GM12878 (cell line): ENCODE results near the gene HEXIM2. TPM values are rescaled to one million over a fixed set of nuclear protein-coding genes. Genes with fewer than 3 reads are reported as not detected.
"Not testable (repeated sequence)": the region's sequence is repeated elsewhere in the genome, so short reads cannot be mapped to it uniquely, and the experiment has no call there.

Source experiments
- ATAC-seq: fragments of 200-7000 bp; cut with Tn5 transposase; 3 replicates; pipeline ENCODE4 v1.9.1; 2020; ENCODE audit warnings: mild to moderate bottlenecking, moderate library complexity
- BruUV-seq: library from RNA; stranded (reverse); fragments of 400-500 nt; replicated peaks from 2 replicates; lab custom pipeline; 2021; lab: Mats Ljungman, UMichigan
- CTCF ChIA-PET: fragments of 300-600 bp; sonication (Branson Sonifier 250); formaldehyde crosslinking; extraction: SDS; loops from one replicate; lab custom pipeline; 2021; ENCODE audit warnings: inconsistent platforms; lab: Yijun Ruan, JAX
- POLR2A ChIA-PET: fragments of 350-600 bp; formaldehyde crosslinking; extraction: SDS; loops from one replicate; lab custom pipeline; 2021; ENCODE audit warnings: inconsistent platforms; lab: Charles Lee
- RAD21 ChIA-PET: fragments of 300-600 bp; sonication (Branson Sonifier 250); formaldehyde crosslinking; loops from one replicate; lab custom pipeline; 2023; ENCODE audit warnings: antibody characterized with exemption; ENCODE audit not compliant: unreplicated experiment; lab: Charles Lee
- SMC1A ChIA-PET: fragments of 300-600 bp; sonication (Branson Sonifier 250); formaldehyde crosslinking; loops from one replicate; lab custom pipeline; 2023; ENCODE audit not compliant: unreplicated experiment, uncharacterized antibody; lab: Charles Lee
- DNase-seq: peaks from one replicate; pipeline ENCODE4 v3.0.0-alpha.2; 2011; ENCODE audit warnings: low read depth, low spot score
- FAIRE-seq: peaks from 3 replicates; lab custom pipeline; 2011; peaks lifted over from hg19 to GRCh38; lab: Jason Lieb, UNC
- H2AFZ ChIP-seq: 2 replicates; pipeline ENCODE4 v1.6.0; 2011; ENCODE audit warnings: low read depth, low read length, control low read depth; ENCODE audit not compliant: control insufficient read depth
- H3K27ac ChIP-seq: 2 replicates; pipeline ENCODE4 v1.5.1; 2011; ENCODE audit warnings: control low read depth; ENCODE audit not compliant: control insufficient read depth, insufficient read depth
- H3K27me3 ChIP-seq, 2 experiments: replicated peaks in 1 of 2; 2 replicates each; pipeline versions ENCODE4 v1.6.0 to v1.6.1; 2011; ENCODE audit warnings: low read length in 1 of 2; ENCODE audit not compliant: control insufficient read depth in 2 of 2, insufficient read depth in 2 of 2
- H3K36me3 ChIP-seq, 2 experiments: 2 replicates each; pipeline ENCODE4 v1.5.1; 2011; ENCODE audit warnings: low read length in 1 of 2; ENCODE audit not compliant: control insufficient read depth in 2 of 2, insufficient read depth in 2 of 2
- H3K4me1 ChIP-seq: 2 replicates; pipeline ENCODE4 v1.6.1; 2011; ENCODE audit warnings: mild to moderate bottlenecking, low read length, moderate library complexity, mixed read lengths; ENCODE audit not compliant: control insufficient read depth, insufficient read depth
- H3K4me2 ChIP-seq: 2 replicates; pipeline ENCODE4 v1.6.0; 2011; ENCODE audit warnings: control low read depth; ENCODE audit not compliant: control insufficient read depth, insufficient read depth
- H3K4me3 ChIP-seq: fragments of 200-600 bp; sonication (generic); 2 replicates; pipeline ENCODE4 v1.5.1; 2016
- H3K79me2 ChIP-seq: 2 replicates; pipeline ENCODE4 v1.6.0; 2011; ENCODE audit warnings: low read length; ENCODE audit not compliant: control insufficient read depth, insufficient read depth
- H3K9ac ChIP-seq: 2 replicates; pipeline ENCODE4 v1.8.0; 2011; ENCODE audit warnings: low read length, control low read depth, mixed read lengths; ENCODE audit not compliant: control insufficient read depth, insufficient read depth
- H3K9me3 ChIP-seq: replicated peaks from 3 replicates; pipeline ENCODE4 v1.5.1; 2011; ENCODE audit warnings: mild to moderate bottlenecking, low read length; ENCODE audit not compliant: control insufficient read depth, insufficient read depth
- H4K20me1 ChIP-seq: 2 replicates; pipeline ENCODE4 v1.6.0; 2011; ENCODE audit not compliant: control insufficient read depth, insufficient read depth
- CEBPB ChIP-seq, 2 experiments: fragments of 150-350 bp in 1 of 2; IDR thresholded peaks; 2 replicates each; pipeline ENCODE4 v1.6.1; 2012 to 2014; ENCODE audit warnings: low read depth in 2 of 2, low read length in 2 of 2, borderline replicate concordance in 1 of 2, inconsistent platforms in 1 of 2
- MYB ChIP-seq: fragments of 150-350 bp; IDR thresholded peaks from 2 replicates; pipeline ENCODE4 v1.6.1; 2014; ENCODE audit warnings: mild to moderate bottlenecking, low read depth, low read length, borderline replicate concordance
- MYC ChIP-seq: IDR thresholded peaks from 2 replicates; pipeline ENCODE4 v1.6.1; 2011; ENCODE audit warnings: mild to moderate bottlenecking, low read length, moderate library complexity, inconsistent platforms; ENCODE audit not compliant: insufficient read depth, insufficient replicate concordance, insufficient read length, severe bottlenecking
- PKNOX1 ChIP-seq: fragments of 450-650 bp; IDR thresholded peaks from 2 replicates; pipeline ENCODE4 v1.6.1; 2016; ENCODE audit warnings: mild to moderate bottlenecking
- PML ChIP-seq: IDR thresholded peaks from 2 replicates; pipeline ENCODE4 v1.6.1; 2012; ENCODE audit warnings: low read length, inconsistent platforms
- SMC3 ChIP-seq: IDR thresholded peaks from 2 replicates; pipeline ENCODE4 v1.6.1; 2011; ENCODE audit warnings: low read length, improper control_type of control experiment, borderline replicate concordance
- SUPT20H ChIP-seq: IDR thresholded peaks from 2 replicates; pipeline ENCODE4 v1.6.1; 2011; ENCODE audit warnings: low read depth, mild to moderate bottlenecking, low read length, moderate library complexity, borderline replicate concordance; ENCODE audit not compliant: control insufficient read depth
- TCF12 ChIP-seq: IDR thresholded peaks from 2 replicates; pipeline ENCODE4 v1.6.1; 2011; ENCODE audit warnings: low read depth, mild to moderate bottlenecking, low read length
- TCF3 ChIP-seq: IDR thresholded peaks from 2 replicates; pipeline ENCODE4 v1.6.1; 2012; ENCODE audit warnings: low read depth, mild to moderate bottlenecking, low read length, borderline replicate concordance; ENCODE audit not compliant: insufficient read depth
- ZNF217 ChIP-seq: fragments of 450-650 bp; IDR thresholded peaks from 2 replicates; pipeline ENCODE4 v1.6.1; 2017; ENCODE audit warnings: antibody characterized with exemption, mild to moderate bottlenecking
- WGBS: methylation state at CpG from one replicate; pipeline ENCODE4 v1.1.6; 2016; ENCODE audit warnings: low lambda C conversion rate; ENCODE audit not compliant: insufficient replicate concordance, insufficient coverage; ENCODE audit errors: missing lambda C conversion rate; 5-methylcytosine and 5-hydroxymethylcytosine counted together
- in situ Hi-C: fragments of 300-500 bp; cut with MboI; formaldehyde crosslinking; loops from 9 replicates; pipeline ENCODE4 v1.14.3; 2018; ENCODE audit warnings: mixed read lengths
- intact Hi-C: fragments of 100-400 bp; cut with micrococcal nuclease; formaldehyde crosslinking; loops from one replicate; pipeline ENCODE4 v1.14.2; 2022; ENCODE audit not compliant: unreplicated experiment
- polyA plus RNA-seq, 11 experiments: library from polyadenylated mRNA; depleted of rRNA in 4 of 11; unstranded in 6 of 11; stranded (reverse) in 5 of 11; fragments of >200 nt; fragmentation: Nextera tagmentation in 4 of 11; fragmentation: Illumina TruSeq in 1 of 11; extraction: Ambion mirVana in 4 of 11; extraction: Trizol in 1 of 11; gene quantifications; 1 replicate in 1 of 11; 2 replicates in 10 of 11; pipeline versions ENCODE4 v1.2.1 to v1.2.3, GENCODE V29; 2011 to 2016; ENCODE audit warnings: inconsistent platforms in 2 of 11, missing spikeins in 2 of 11, low read depth in 1 of 11
- total RNA-seq, 4 experiments: library from RNA; depleted of rRNA in 3 of 4; stranded (reverse); fragments of >200 nt in 3 of 4; fragmentation: Illumina TruSeq in 1 of 4; extraction: Trizol in 1 of 4; gene quantifications; 2 replicates each; pipeline versions ENCODE4 v1.2.1 to v1.2.3, GENCODE V29; 2013 to 2021

The HEXIM2 gene
- total and polyA plus RNA-seq, 10 of the 15 experiments (the other 5 are each of a cell fraction or from before 2014, with no cell fraction given), result 0.10 to 10.3 (median 6.4) TPM

- TF ChIP-seq MYB (no peak), PML (no peak)
Observed at GRCh38 chr17:45123930-45124796, 37.5 kb upstream of the HEXIM2 start (continued).

- RAD21 ChIA-PET, result interaction anchor here (1.3 kb wide), 1 partner anchor 11 kb away, joined by 4 read pairs; the partner anchor contains the start of gene ACBD4
Observed at GRCh38 chr17:45124797-45125122, 36.9 kb upstream of the HEXIM2 start.

GRCh38 chr17:45125509-45125908 is 36.2 kb upstream of the HEXIM2 start:
- 87% methylated on average over 8 of the region's 8 CpGs for WGBS
- Histone ChIP-seq H3K9me3 (no peaks in the 10 kb centered on the region), H3K27ac (no peak overlapping the region), H3K27me3 (no peaks in the 10 kb centered on the region), H3K36me3 (no peaks in the 10 kb centered on the region), H3K79me2 (no peaks in the 10 kb centered on the region), H3K9ac (no peak overlapping the region), H2AFZ (no peak overlapping the region), H3K4me2 (no peak overlapping the region), H4K20me1 (no peaks in the 10 kb centered on the region), H3K4me1 (no peaks in the 10 kb centered on the region), H3K4me3 (no peak overlapping the region)
- DNase-seq, result no peak
- in situ Hi-C loops (loop anchor here (10.0 kb wide), 1 partner anchor 351 kb away; no protein-coding TSS in a partner anchor), intact Hi-C loops (no loop called here)
- no TSS peak for BruUV-seq
- POLR2A ChIA-PET, result interaction anchor here (1.6 kb wide), 1 partner anchor 10 kb away, joined by 3 read pairs; the partner anchor contains the start of gene ACBD4
- CTCF ChIA-PET, result interaction anchor here (3.0 kb wide), 1 partner anchor 10 kb away, joined by 11 read pairs; the partner anchor contains the start of gene ACBD4
- RAD21 ChIA-PET, result interaction anchor here (1.3 kb wide), 1 partner anchor 10 kb away, joined by 4 read pairs; the partner anchor contains the start of gene ACBD4
- SMC1A ChIA-PET, result interaction anchor here (2.1 kb wide), 1 partner anchor 205 kb away, joined by 4 read pairs; no protein-coding TSS in a partner anchor
- no peak for FAIRE-seq
- ATAC-seq, result no peak
- TF ChIP-seq SMC3 (no peak), PKNOX1 (no peak), TCF3 (no peak), SUPT20H (no peak), ZNF217 (no peak), TCF12 (no peak), CEBPB (IDR thresholded peaks at IDR 0.05; ENCODE audit: borderline replicate concordance in 1 of 2, low read depth in 2 of 2, low read length in 2 of 2) (no peak), MYC (no peak)

More at GRCh38 chr17:45124797-45125122, 36.9 kb upstream of the HEXIM2 start:
- H3K9me3 ChIP-seq, H3K4me3 ChIP-seq, H3K27me3 ChIP-seq, H3K27ac ChIP-seq, SMC1A ChIA-PET, H3K36me3 ChIP-seq, ATAC-seq, H2AFZ ChIP-seq, H3K9ac ChIP-seq, BruUV-seq, DNase-seq, H3K4me2 ChIP-seq, H3K4me1 ChIP-seq, H4K20me1 ChIP-seq, FAIRE-seq, intact Hi-C loops, H3K79me2 ChIP-seq: not testable (repeated sequence)
- ChIA-PET POLR2A (interaction anchor here (1.6 kb wide), 1 partner anchor 11 kb away, joined by 3 read pairs; the partner anchor contains the start of gene ACBD4), CTCF (interaction anchor here (3.0 kb wide), 1 partner anchor 11 kb away, joined by 11 read pairs; the partner anchor contains the start of gene ACBD4)
- WGBS, result 26% methylated on average over 5 of the region's 5 CpGs
- in situ Hi-C loops, result loop anchor here (10.0 kb wide), 1 partner anchor 350 kb away; no protein-coding TSS in a partner anchor
